ACHN (cell line): ENCODE measurements around the gene C5orf63.
A peak's percentile ranks its signal among the peaks of the same experiment; 100 is the strongest.
"Not testable (repeated sequence)": the region's sequence is repeated elsewhere in the genome, so short reads cannot be mapped to it uniquely, and the experiment has no call there.

Experiments
- DNase-seq: peaks from one replicate; pipeline ENCODE4 v3.0.0-alpha.2; 2015
- in situ Hi-C: cut with HindIII; loops from 2 replicates; pipeline ENCODE4 v1.10.0; 2017; ENCODE audit warnings: low sequenced_read_pairs, low pct_ligation_motif_present, low pct_unique_long_range_greater_than_20kb

Gene C5orf63

DNA sequence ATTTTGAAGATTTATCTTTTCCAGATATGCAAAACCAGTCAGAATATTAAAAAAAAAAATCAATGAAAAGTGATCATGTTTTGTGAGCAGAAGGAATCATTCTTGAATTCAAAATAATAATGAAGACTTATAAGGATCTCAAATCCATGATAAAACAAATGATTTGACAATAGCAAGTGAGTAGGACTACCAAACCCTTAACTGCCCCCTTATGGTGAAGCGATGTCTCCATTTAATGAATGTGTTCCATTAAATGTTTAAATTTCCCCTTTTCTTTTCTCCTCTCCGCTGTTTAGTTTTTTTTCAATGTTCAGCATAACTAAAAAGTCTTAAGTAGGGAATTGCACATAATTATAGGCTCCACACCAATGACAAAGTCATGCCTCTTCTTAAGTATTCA is 30.7 kb downstream of the C5orf63 start:
- DNase-seq, result peak; percentile 25
- in situ Hi-C loops, result no loop called here

DNA sequence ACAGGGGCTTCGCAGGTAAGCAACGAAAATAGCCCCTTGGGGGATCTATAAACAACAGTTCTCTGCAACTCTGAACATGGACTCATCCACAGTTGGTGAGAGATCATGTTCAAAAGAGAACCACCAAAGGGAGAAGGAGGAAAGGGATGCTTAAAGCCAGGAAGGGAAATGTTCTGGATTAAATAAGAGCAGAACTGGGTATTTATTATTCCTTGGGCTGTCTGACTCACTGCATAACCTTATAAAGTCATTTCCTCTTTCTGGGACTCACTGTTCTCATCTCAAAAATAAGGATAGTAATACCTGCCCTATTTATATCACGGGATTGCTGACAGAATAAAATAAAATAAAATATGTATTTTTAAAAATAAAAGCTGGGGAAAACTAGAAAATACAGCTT is 31.7 kb downstream of the C5orf63 start:
- no peak for DNase-seq

GRCh38 chr5:127040796-127041520 is 32.3 kb downstream of the C5orf63 start:
- in situ Hi-C loops, result no loop called here
- DNase-seq, result no peak

More for the DNA sequence above, 31.7 kb downstream of the C5orf63 start:
- in situ Hi-C loops, result no loop called here

GRCh38 chr5:127038550-127038949 is 34.8 kb downstream of the C5orf63 start:
- in situ Hi-C loops, result no loop called here
- no peak for DNase-seq

DNA sequence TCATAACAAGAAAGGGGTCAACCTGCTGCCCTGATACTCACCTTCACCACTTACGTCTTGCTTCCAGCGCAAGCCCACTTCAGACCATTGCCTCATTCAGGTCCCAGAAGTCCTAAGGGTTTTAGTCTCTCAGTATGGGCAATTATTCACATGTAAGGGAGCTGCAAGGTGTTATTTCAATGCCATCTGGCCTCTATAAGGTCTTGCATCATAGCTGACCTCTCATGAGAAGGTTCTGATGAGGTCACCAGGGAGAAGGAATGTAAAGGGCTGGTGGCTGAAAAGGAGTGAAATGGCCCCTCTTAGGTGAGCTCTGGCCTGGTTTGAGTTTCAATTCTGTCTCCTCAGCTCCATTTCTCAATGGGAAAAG is 41.5 kb downstream of the C5orf63 start:
- in situ Hi-C loops, result no loop called here
- no peak for DNase-seq

DNA sequence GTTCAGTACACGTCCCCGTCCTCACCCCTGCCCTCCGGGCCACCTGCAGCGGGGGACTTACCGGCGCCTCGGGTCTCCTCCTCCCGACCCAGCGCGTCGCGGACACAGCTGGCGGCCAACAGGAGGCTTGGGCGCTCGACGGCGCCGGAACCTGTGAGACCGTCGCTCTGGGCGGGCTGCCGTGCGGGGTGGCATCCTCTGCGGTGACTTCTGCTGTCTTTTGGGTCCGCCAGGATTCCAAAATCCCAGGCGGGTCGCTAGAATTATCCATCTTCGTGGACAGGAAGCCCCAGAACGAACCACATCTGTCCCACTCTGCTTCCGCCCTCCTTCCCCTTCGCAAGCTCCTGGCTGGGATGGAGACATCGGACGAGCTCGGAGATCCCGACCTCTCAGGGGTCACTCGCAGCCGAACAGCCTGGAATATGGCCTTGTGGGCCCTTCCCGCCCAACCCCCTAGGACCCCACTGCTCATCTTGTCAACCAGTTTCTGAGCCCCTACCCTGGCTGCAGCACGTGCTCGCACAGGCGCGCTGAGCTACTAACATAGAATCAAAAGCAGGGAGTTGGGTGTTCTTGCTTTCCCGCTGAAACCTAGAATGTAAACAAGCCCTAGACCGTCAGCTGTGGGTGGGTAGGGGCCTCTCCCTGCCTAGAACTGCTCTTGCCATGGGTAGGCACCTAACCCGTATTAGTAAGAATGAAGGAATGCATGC is 42.0 kb downstream of the C5orf63 start:
- in situ Hi-C loops, result no loop called here
- DNase-seq, result no peak

DNA sequence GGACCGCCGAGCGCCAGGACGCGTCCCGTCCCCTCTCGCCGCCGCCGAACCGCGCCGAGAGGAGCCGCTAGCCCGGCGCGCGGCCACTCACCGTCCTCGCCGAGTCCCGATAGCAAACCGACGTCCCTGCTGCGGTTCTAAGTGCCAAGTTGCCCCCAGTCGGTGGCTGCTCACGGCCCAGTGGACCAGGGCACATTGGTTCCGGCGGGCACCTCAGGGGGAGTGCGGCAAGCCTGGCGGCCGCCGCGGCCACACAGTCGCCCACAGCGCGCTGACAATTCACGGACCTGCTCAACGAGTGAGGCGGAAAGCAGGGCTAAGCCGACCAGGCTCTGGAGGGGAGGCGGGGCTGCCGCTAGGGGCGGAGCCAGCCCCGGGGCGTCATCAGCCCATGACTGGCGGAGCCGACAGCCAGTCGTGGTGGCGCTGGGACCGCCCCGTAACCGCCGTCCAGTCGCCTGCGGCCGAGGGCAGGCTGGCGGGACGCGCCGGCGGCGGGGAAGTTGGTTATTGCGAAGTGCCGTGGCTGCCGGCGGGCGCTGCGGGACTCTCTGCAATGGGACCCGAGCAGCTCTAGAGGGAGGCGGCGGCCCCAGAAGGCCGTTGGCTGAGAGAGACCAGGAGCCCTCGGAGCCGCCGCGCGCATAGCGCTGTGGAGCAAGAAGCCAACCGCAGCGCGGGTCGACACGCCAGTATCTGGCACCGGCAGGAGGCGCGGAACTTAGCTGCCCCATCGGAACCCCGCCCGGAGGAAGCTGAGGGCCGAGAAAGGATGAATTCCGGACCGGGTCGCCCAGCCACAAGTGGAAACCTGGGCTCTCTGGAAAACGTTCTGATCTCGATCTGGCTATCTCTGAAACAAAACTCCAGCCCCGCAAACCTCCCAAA is 42.8 kb downstream of the C5orf63 start, which contains the start of gene MARCHF3:
MARCHF3 (minus strand) TSS at position 300 of the 888 bp plus-strand sequence. CDS start 112,387 bp downstream, outside the sequence.
- in situ Hi-C loops, result no loop called here
- DNase-seq, result peak; percentile 93

DNA sequence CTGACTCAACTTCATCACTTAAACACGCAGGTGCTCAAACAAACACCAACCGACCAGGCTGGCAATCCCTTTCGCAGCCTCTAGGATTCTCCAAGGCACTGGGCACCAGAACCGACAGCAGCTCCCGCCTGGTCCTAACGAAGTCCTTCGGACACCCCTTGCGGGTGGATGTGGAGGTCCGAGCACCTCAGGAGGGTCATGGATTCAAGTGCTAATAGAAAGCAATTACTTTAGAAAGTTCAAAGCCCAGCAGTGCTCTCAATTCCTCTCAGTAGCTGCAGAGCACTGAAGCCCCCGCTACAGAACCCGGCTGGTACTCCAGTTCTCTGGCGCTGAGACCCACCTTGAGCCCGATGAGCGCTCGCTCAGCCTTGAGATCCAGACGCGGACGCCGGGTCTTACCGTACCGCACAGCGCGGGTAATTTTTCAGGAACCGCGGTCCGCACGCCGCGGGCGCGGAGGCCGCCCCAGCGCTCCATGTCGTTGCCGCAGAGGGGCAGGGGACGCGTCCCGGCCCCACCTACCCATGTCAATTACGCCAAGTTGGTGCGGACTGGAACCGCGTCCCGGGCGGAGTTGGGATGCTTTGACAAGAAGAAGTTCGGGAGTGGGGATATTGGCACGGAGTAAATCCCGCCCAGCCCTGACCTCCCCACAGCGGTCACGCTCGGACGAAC is 43.6 kb downstream of the C5orf63 start:
- DNase-seq, result peak; percentile 81
- in situ Hi-C loops, result no loop called here

GRCh38 chr5:127028822-127029457 is 44.4 kb downstream of the C5orf63 start:
- peak; percentile 43 for DNase-seq
- in situ Hi-C loops, result no loop called here

DNA sequence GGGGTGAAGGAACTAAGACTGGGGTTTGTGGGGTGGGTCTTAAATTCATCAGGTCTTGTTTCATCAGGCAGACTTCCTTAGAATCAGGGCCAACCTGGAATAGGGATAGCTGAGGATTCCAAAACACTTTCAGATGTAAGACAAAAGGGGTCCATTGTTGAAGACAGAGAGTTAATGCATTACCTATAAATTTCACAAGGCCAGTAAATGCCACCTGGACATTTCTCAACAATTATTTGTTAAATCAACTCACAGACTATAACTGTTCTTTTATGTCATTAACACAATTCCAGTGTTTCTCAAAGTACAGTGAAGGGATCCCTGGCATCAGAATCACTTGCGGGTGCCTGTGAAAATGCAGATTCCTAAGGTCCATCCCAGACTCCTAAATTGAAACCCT is 45.8 kb downstream of the C5orf63 start:
- no peak for DNase-seq

GRCh38 chr5:127026166-127026565 is 47.1 kb downstream of the C5orf63 start:
- DNase-seq, result no peak
- in situ Hi-C loops, result no loop called here

More for the DNA sequence above, 45.8 kb downstream of the C5orf63 start:
- in situ Hi-C loops, result no loop called here

DNA sequence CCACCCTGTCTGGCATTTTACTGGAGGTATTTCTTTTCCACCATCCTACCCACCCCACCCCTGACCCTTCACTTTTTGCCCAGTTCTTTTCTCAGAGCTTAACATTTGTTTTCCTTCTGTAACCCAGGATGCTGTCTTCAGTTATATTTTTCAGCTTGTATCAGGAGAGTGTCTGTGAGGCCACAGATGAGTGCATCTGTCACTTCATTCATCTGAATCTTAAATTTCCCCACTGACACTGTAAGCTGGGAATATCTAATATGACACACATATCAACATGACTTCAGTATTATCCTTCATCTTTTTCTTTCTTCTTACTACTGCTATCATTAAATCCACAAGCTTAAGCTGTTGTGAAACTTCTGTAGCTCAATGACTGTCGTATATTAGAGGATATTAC is 47.8 kb downstream of the C5orf63 start:
- no peak for DNase-seq
- in situ Hi-C loops, result no loop called here

DNA sequence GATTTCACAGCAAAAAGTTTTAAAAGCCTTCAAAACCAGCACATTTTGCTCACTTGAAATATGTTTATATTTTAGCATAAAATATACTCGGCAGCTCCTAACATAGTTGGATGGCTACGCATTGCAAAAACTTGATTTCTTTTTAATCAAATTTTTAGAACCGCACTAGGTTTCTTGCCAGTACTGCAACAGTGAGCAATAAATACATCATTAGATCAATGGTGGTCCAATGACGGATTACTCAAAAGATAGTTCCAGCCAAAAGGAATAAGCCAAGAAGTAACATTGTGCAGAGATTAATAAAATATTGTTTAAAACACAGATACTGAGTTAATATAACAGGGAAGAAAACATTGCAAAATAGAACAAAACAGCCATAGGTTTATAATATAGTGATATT is 48.5 kb downstream of the C5orf63 start:
- DNase-seq, result no peak
- in situ Hi-C loops, result no loop called here

DNA sequence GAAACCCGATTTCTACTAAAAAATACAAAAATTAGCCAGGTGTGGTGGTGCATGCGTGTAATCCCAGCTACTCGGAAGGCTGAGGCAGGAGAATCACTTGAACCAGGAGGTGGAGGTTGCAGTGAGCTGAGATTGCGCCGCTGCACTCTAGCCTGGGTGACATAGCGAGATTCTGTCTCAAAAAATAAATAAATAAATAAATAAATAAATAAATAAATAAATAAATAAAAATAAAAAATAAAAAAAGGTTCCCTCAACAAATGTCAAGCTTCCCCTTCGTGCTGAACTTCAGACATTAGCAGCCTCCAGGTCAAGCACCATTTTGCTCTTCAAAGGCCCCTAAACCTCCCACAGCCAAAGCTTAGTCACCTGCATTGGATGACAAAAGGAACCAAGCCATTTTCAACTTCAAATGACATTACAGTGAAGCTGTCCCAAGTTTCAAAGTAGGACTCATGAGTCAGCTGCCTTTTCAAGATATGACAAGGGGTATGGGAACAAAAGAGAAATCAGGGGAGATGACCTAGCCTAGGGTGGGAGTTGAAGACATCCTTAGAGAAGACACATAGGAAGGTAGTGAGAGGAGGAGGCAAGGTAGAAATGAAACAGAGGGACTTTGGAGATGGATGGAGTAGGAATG is 49.6 kb downstream of the C5orf63 start:
- DNase-seq, in situ Hi-C loops: not testable (repeated sequence)

- DNase-seq, result no peak
- in situ Hi-C loops, result no loop called here
Measured at GRCh38 chr5:127022846-127023245, 50.5 kb downstream of the C5orf63 start.

DNA sequence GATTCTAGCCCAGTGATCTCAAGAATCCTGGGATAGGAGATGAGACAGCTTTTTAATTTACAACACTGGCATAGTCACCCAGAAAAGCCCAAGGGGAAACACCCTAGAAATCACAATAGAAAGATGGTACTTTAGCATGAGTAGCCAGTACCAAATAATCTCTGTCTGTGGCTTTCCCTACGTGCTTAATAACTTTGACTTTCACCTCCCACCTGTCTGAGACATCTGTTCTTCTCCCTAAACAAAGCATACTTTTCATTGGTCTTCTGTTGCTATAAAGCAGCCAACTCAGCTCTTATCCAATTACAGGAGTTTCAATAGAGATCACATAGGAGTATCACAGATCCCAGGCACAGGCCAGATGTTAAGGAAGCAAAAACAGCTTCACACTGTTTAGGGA is 53.4 kb downstream of the C5orf63 start:
- in situ Hi-C loops, result no loop called here
- no peak for DNase-seq

DNA sequence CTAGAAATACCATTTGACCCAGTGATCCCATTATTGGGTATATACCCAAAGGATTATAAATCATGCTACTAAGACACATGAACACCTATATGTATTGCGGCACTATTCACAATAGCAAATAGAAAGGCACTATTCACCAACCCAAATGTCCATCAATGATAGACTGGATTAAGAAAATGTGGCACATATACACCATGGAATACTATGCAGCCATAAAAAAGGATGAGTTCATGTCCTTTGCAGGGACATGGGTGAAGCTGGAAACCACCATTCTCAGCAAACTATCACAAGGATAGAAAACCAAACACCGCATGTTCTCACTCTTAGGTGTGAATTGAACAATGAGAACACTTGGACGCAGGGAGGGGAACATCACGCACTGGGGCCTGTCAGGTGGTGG is 56.6 kb downstream of the C5orf63 start:
- in situ Hi-C loops, DNase-seq: not testable (repeated sequence)

DNA sequence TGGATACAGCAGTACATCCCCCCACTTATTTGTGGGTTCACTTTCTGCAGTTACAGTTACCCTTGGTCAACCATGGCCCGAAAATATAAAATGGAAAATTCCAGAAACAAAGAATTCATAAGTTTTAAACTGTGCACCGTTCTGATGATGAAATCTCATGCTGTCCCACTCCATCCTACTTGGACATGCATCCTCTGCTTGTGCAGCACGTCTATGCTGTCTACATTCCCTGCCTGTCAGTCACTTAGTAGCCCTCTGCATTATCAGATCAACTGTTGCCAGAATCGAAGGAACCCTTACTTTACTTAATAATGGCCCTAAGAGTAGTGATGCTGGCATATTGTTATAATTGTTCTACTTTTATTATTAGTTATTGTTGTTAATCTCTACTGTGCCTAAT is 57.6 kb downstream of the C5orf63 start:
- no peak for DNase-seq
- in situ Hi-C loops, result no loop called here
